Nephron (organoid): ENCODE data around the gene SCN4A.
"Not testable (repeated sequence)": the region's sequence is repeated elsewhere in the genome, so short reads cannot be mapped to it uniquely, and the experiment has no call there.

Source experiments
- H3K27ac Mint-ChIP-seq, 3 experiments: 2 replicates each; pipeline ENCODE4 v1.8.0; 2020; ENCODE audit warnings: mixed read lengths in 3 of 3, mild to moderate bottlenecking in 2 of 3, moderate library complexity in 1 of 3
- H3K27me3 Mint-ChIP-seq: 2 replicates; pipeline ENCODE4 v1.8.0; 2021; ENCODE audit warnings: low read depth, mild to moderate bottlenecking, moderate library complexity, mixed read lengths
- H3K36me3 Mint-ChIP-seq: 2 replicates; pipeline ENCODE4 v1.8.0; 2020; ENCODE audit warnings: low read depth, mixed read lengths
- H3K4me1 Mint-ChIP-seq: 2 replicates; pipeline ENCODE4 v1.8.0; 2020; ENCODE audit warnings: mixed read lengths
- H3K4me3 Mint-ChIP-seq, 3 experiments: 2 replicates each; pipeline ENCODE4 v1.8.0; 2020; ENCODE audit warnings: mild to moderate bottlenecking in 3 of 3, mixed read lengths in 3 of 3, moderate library complexity in 2 of 3
- H3K9me3 Mint-ChIP-seq: 2 replicates; pipeline ENCODE4 v1.8.0; 2020; ENCODE audit warnings: mixed read lengths
- TF ChIP-seq, protein P1 (sequence below), 3 experiments: fragments of 200-600 bp; sonication (generic); IDR thresholded peaks; one replicate each; pipeline ENCODE4 v1.5.0; 2021; ENCODE audit warnings: antibody characterized with exemption in 3 of 3; ENCODE audit not compliant: unreplicated experiment in 3 of 3

The SCN4A gene

DNA sequence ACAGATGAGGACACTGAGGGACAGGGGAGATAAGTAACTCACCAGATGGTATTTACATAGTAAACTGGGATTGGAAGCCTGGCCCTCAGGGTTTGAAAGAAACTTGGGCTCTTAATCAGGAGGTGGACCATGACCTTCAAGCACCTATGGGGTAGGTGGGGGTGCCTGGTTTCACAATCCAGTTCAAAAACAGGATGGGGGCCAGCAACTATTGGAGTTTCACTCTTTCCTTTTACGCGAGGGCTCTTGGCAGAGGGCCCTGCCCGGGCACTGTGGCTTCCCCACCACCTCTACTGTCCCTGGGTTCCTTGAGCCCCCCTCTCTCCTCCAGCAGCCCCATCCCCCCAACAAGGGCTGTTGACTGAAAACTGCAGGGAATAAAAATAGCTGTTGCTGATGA is 14.1 kb upstream of the SCN4A start:
- H3K36me3 Mint-ChIP-seq, result no peaks in the 10 kb centered on the region
- H3K4me1 Mint-ChIP-seq, result peaks cover 25% of the 10 kb centered on the region
- no peak overlapping the region for H3K4me3 Mint-ChIP-seq
- H3K27me3 Mint-ChIP-seq, result peaks cover 13% of the 10 kb centered on the region
- H3K9me3 Mint-ChIP-seq, result peaks cover 10% of the 10 kb centered on the region
- TF ChIP-seq, protein P1, sequence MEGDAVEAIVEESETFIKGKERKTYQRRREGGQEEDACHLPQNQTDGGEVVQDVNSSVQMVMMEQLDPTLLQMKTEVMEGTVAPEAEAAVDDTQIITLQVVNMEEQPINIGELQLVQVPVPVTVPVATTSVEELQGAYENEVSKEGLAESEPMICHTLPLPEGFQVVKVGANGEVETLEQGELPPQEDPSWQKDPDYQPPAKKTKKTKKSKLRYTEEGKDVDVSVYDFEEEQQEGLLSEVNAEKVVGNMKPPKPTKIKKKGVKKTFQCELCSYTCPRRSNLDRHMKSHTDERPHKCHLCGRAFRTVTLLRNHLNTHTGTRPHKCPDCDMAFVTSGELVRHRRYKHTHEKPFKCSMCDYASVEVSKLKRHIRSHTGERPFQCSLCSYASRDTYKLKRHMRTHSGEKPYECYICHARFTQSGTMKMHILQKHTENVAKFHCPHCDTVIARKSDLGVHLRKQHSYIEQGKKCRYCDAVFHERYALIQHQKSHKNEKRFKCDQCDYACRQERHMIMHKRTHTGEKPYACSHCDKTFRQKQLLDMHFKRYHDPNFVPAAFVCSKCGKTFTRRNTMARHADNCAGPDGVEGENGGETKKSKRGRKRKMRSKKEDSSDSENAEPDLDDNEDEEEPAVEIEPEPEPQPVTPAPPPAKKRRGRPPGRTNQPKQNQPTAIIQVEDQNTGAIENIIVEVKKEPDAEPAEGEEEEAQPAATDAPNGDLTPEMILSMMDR (IDR thresholded peaks at IDR 0.05; ENCODE audit: unreplicated experiment in 3 of 3), result no peak
- H3K27ac Mint-ChIP-seq, result no peak overlapping the region

DNA sequence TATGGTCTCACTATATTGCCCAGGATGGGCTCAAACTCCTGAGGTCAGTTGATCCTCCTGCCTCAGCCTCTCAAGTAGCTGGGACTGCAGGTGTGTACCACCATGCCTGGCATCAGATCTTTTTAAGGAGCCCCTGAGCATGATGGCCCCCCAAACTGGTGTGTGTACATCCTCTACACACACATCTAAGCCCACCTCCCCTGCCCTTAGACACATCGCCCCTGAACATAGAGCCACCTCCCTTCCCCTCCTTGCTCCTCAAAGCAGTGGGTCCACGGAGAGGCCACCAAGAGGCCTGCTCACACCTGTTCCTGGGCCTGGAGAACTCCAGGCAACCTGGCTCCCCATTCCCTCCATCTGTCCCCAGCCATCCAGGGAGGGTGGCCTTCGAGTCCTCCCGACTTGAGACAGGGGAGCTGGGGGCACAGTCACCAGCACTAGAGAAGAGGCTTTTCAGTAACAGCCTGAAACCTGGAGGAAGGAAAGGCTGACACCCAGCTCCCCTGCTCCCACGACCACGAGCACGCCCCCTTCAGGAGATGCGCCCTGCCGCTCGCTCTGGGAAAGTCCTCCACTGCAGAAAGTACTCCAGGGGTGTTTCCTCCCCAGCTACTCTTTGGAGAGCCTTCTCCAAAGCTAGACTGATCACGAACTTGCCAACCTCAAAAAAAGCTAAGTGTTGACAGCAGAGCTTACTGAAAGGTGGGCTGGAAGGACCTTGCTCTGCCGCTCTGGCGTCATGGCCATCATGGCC is 12.8 kb upstream of the SCN4A start:
- TF ChIP-seq, protein P1 (IDR thresholded peaks at IDR 0.05; ENCODE audit: unreplicated experiment in 3 of 3), result no peak
- H3K4me3 Mint-ChIP-seq, result no peak overlapping the region
- peaks cover 14% of the 10 kb centered on the region for H3K9me3 Mint-ChIP-seq
- H3K27me3 Mint-ChIP-seq, result peaks cover 7% of the 10 kb centered on the region
- H3K36me3 Mint-ChIP-seq, result no peaks in the 10 kb centered on the region
- peaks cover 25% of the 10 kb centered on the region for H3K4me1 Mint-ChIP-seq
- H3K27ac Mint-ChIP-seq, result peak overlapping the region in 1 of 3 experiments; percentile 32

DNA sequence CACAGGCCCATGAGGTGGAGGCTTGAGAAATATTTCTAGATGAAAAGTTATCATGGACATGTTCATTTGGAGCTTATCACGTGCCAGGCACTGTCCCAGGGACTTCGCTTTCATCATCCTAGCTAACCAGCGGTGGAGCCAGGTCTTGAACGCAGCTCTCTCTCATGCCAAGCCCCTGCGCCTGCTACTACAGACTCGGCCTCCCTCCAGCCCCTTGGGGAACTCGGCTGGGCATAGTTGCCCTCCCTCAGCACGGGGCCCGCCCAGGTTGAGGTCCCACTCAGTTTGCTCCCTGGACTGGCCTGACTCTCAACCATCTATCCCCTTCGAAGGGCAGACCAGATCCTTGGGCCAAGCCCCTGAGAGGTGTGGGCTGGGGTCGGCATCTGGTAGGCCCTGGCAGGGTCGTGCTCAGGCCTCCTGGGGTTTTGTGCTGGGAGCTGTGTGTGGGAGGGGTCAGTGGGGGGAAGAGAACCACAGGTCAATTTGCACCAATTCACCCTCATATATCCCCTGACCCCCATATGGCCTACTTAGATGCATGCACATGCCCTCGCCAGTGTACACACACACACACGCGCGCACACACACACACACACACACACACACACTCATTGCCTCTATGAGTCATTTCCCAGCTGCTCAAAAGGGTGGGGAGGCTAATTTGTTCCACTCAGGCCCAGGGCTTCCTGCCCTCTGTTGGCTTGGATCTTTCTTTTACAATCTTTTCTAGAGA is 12.1 kb upstream of the SCN4A start:
- peaks cover 22% of the 10 kb centered on the region for H3K4me1 Mint-ChIP-seq
- H3K36me3 Mint-ChIP-seq, result no peaks in the 10 kb centered on the region
- peaks cover 6% of the 10 kb centered on the region for H3K27me3 Mint-ChIP-seq
- peaks cover 14% of the 10 kb centered on the region for H3K9me3 Mint-ChIP-seq
- TF ChIP-seq, protein P1 (IDR thresholded peaks at IDR 0.05; ENCODE audit: unreplicated experiment in 3 of 3), result no peak
- H3K27ac Mint-ChIP-seq, result peak overlapping the region in 1 of 3 experiments; percentile 74
- H3K4me3 Mint-ChIP-seq, result no peak overlapping the region

DNA sequence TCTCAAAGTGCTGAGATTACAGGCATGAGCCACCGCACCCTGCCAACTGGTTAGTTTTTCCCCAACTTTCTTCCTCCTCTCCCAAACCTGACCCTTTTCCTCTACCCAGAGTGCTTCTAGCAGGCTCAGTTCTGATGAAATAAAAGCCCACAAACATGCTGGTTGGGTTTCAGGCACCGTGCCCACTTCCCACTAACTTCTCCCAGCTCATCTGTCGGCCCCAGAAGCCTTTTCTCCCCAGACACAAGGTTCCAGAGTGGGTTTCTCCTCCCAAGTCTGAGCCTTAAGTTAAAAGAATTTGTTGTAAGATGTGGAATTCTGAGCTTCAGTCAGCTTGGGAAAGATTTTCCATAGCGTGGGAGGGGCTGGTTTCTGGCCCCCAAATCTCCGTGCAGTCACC is 11.5 kb upstream of the SCN4A start:
- Mint-ChIP-seq H3K27me3 (peaks cover 3% of the 10 kb centered on the region), H3K9me3 (peaks cover 14% of the 10 kb centered on the region), H3K27ac (peak overlapping the region in 1 of 3 experiments; percentile 74), H3K36me3 (no peaks in the 10 kb centered on the region), H3K4me3 (no peak overlapping the region), H3K4me1 (peaks cover 17% of the 10 kb centered on the region)
- TF ChIP-seq, protein P1 (IDR thresholded peaks at IDR 0.05; ENCODE audit: unreplicated experiment in 3 of 3), result no peak

DNA sequence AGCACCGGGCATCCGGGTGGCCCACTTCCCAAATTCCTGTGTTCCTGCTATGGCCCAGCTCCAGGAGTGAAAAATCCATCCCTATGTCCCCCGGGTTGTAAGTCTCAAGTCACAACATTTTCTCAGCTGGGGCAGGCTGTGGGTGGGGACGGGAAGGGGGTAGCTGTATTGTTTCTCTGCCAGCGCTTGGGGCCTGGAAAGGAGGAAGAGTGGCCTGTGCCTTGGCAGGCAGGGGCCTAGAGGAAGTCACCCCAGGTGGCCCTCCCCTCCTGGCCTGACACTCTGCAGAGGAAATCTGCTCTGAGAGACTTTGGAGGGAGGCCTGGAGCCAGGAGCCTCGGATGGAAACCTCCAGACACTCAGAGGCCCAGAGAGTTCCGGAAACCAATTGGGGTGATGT is 10.6 kb upstream of the SCN4A start:
- peak overlapping the region in 1 of 3 experiments; percentile 74 for H3K27ac Mint-ChIP-seq
- H3K36me3 Mint-ChIP-seq, result no peaks in the 10 kb centered on the region
- H3K4me1 Mint-ChIP-seq, result peaks cover 17% of the 10 kb centered on the region
- H3K9me3 Mint-ChIP-seq, result peaks cover 14% of the 10 kb centered on the region
- H3K4me3 Mint-ChIP-seq, result no peak overlapping the region
- TF ChIP-seq, protein P1 (IDR thresholded peaks at IDR 0.05; ENCODE audit: unreplicated experiment in 3 of 3), result no peak
- H3K27me3 Mint-ChIP-seq, result peaks cover 3% of the 10 kb centered on the region

DNA sequence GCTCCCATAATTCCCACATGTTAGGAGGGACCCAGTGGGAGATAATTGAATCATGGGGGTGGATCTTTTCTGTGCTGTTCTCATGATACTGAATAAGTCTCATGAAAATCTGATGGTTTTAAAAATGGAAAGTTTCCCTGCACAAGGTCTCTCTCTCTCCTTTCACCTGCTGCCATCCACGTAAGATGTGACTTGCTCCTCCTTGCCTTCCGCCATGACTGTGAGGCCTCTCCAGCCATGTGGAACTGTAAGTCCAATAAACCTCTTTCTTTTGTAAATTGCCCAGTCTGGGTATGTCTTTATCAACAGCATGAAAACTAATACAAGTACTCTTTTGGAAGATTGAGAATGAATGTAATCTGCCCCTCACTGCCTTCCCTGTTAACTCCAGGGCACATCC is 9.9 kb upstream of the SCN4A start:
- H3K4me1 Mint-ChIP-seq, result peaks cover 17% of the 10 kb centered on the region
- peaks cover 14% of the 10 kb centered on the region for H3K9me3 Mint-ChIP-seq
- H3K27ac Mint-ChIP-seq, result peak overlapping the region in 2 of 3 experiments; percentile 2 to 16
- H3K36me3 Mint-ChIP-seq, H3K4me3 Mint-ChIP-seq, H3K27me3 Mint-ChIP-seq: not testable (repeated sequence)
